ENCODE data around the gene DPH7.
"Not testable (repeated sequence)": the region's sequence is repeated elsewhere in the genome, so short reads cannot be mapped to it uniquely, and the experiment has no call there.

DNA sequence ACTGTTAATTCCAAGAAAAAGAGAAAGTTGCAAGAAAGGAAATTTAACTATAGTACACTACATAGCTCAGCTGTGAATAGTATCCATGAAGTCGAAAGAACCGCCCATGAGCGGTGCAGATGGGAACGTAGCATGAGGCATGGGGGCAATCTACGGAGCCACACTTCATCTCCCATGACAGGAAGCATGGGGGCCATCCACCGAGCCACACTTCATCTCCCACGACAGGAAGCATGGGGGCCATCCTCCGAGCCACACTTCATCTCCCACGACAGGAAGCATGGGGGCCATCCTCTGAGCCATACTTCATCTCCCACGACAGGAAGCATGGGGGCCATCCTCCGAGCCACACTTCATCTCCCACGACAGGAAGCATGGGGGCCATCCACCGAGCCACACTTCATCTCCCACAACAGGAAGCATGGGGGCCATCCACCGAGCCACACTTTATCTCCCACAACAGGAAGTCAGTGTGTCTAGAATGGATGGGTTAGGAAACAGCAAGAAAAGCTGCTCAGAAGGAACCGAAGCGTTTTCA is 42.1 kb downstream of the DPH7 start:
- TF ChIP-seq CTCF, POLR2A (IDR thresholded peaks at IDR 0.05): not testable (repeated sequence)
